ENCODE data around the gene PSTPIP2. TPM values are rescaled to one million over a fixed set of nuclear protein-coding genes. Genes with fewer than 3 reads are reported as not detected.

Gene PSTPIP2
- total RNA-seq, 1 donor from 2014 or later, result 4.5 TPM

- peaks cover 72% of the 10 kb centered on the region for H3K4me1 Mint-ChIP-seq (ENCODE audit: unreplicated experiment)
Measured at GRCh38 chr18:45958730-45959129, 113.3 kb downstream of the PSTPIP2 start.

DNA sequence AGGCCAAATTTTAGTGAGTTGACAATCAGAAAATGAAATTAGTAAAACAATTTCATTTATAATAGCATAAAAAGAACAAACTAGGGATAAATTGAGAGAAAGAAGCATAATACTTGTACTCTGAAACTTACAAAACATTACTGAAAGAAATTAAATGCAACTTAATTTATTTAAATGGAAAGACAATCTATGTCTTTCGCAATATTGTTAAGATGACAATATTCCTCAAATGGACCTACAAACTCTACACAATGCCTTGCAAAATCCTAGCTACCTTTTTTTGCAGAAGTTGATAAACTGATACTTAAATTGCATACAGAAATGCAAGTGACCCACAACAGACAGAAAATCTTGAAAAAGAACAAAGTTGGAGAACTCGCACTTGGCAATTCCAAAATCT, 114.0 kb downstream of the PSTPIP2 start:
- no peak for DNase-seq (ENCODE audit: extremely low spot score, unreplicated experiment)
- peaks cover 69% of the 10 kb centered on the region for H3K4me1 Mint-ChIP-seq (ENCODE audit: unreplicated experiment)
- peaks cover 32% of the 10 kb centered on the region for H3K36me3 Mint-ChIP-seq (ENCODE audit: unreplicated experiment)
- no peak overlapping the region for H3K4me3 Mint-ChIP-seq (ENCODE audit: unreplicated experiment)
- no peaks in the 10 kb centered on the region for H3K9me3 Mint-ChIP-seq (ENCODE audit: unreplicated experiment)
- TF ChIP-seq, protein P1, sequence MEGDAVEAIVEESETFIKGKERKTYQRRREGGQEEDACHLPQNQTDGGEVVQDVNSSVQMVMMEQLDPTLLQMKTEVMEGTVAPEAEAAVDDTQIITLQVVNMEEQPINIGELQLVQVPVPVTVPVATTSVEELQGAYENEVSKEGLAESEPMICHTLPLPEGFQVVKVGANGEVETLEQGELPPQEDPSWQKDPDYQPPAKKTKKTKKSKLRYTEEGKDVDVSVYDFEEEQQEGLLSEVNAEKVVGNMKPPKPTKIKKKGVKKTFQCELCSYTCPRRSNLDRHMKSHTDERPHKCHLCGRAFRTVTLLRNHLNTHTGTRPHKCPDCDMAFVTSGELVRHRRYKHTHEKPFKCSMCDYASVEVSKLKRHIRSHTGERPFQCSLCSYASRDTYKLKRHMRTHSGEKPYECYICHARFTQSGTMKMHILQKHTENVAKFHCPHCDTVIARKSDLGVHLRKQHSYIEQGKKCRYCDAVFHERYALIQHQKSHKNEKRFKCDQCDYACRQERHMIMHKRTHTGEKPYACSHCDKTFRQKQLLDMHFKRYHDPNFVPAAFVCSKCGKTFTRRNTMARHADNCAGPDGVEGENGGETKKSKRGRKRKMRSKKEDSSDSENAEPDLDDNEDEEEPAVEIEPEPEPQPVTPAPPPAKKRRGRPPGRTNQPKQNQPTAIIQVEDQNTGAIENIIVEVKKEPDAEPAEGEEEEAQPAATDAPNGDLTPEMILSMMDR (IDR thresholded peaks at IDR 0.05), result no peak
- no peak overlapping the region for H3K27ac Mint-ChIP-seq (ENCODE audit: unreplicated experiment)
- no peaks in the 10 kb centered on the region for H3K27me3 Mint-ChIP-seq (ENCODE audit: unreplicated experiment)

More at GRCh38 chr18:45958730-45959129, 113.3 kb downstream of the PSTPIP2 start:
- Mint-ChIP-seq H3K36me3 (ENCODE audit: unreplicated experiment) (peaks cover 27% of the 10 kb centered on the region), H3K9me3 (ENCODE audit: unreplicated experiment) (no peaks in the 10 kb centered on the region), H3K27ac (ENCODE audit: unreplicated experiment) (peak overlapping the region; percentile 24), H3K4me3 (ENCODE audit: unreplicated experiment) (no peak overlapping the region), H3K27me3 (ENCODE audit: unreplicated experiment) (no peaks in the 10 kb centered on the region)
- TF ChIP-seq, protein P1 (IDR thresholded peaks at IDR 0.05), result no peak
- no peak for DNase-seq (ENCODE audit: extremely low spot score, unreplicated experiment)

GRCh38 chr18:45957100-45957499, 115.0 kb downstream of the PSTPIP2 start:
- no peaks in the 10 kb centered on the region for H3K27me3 Mint-ChIP-seq (ENCODE audit: unreplicated experiment)
- H3K27ac Mint-ChIP-seq (ENCODE audit: unreplicated experiment), result peak overlapping the region; percentile 73
- H3K36me3 Mint-ChIP-seq (ENCODE audit: unreplicated experiment), result peaks cover 38% of the 10 kb centered on the region
- peaks cover 65% of the 10 kb centered on the region for H3K4me1 Mint-ChIP-seq (ENCODE audit: unreplicated experiment)
- TF ChIP-seq, protein P1 (IDR thresholded peaks at IDR 0.05), result no peak
- H3K9me3 Mint-ChIP-seq (ENCODE audit: unreplicated experiment), result no peaks in the 10 kb centered on the region
- H3K4me3 Mint-ChIP-seq (ENCODE audit: unreplicated experiment), result no peak overlapping the region
- DNase-seq (ENCODE audit: extremely low spot score, unreplicated experiment), result no peak

DNA sequence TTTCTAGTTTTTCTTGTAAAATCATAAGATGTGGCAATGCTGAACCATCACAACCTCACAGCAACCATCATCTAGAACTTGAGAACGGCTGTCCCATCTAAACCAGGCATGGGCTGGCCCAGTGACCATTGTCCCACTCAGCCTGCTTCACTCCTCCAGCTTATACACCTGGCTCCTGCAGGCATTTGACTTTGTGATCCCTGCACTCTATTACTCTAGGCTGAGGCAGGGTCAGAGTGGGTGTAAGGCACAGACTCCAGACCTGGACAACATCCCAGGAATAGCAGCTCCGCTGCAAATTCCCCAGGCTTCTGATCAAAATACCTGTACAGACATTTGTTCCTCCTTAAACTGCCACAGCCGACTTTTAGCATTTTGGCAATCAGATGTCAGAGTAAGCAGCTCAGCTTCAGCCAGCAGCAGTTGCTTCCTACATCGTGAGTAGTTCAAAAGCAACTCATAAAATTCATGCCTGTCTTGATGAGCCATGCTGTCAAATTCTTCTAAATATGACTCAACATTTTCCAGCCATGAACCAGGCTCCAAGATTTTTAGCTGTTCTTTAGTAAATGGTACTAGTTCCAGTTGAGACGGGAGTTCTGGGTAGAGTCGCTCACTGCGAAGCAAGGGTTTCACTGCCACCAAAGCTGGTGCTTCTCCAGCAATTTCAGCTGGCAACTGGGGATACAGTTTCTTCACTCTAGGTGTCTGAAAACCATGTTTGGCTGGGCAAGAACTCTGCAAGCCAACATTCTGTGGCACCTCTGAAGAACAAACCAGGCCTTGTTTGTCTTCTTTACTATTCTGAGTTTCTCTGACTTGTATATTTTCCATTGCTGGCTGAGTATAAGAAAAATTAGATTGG, 117.8 kb downstream of the PSTPIP2 start:
- no peaks in the 10 kb centered on the region for H3K9me3 Mint-ChIP-seq (ENCODE audit: unreplicated experiment)
- H3K36me3 Mint-ChIP-seq (ENCODE audit: unreplicated experiment), result peaks cover 57% of the 10 kb centered on the region
- H3K27ac Mint-ChIP-seq (ENCODE audit: unreplicated experiment), result peak overlapping the region; percentile 61
- no peaks in the 10 kb centered on the region for H3K27me3 Mint-ChIP-seq (ENCODE audit: unreplicated experiment)
- peaks cover 76% of the 10 kb centered on the region for H3K4me1 Mint-ChIP-seq (ENCODE audit: unreplicated experiment)
- no peak for DNase-seq (ENCODE audit: extremely low spot score, unreplicated experiment)
- H3K4me3 Mint-ChIP-seq (ENCODE audit: unreplicated experiment), result no peak overlapping the region
- TF ChIP-seq, protein P1 (IDR thresholded peaks at IDR 0.05), result no peak

DNA sequence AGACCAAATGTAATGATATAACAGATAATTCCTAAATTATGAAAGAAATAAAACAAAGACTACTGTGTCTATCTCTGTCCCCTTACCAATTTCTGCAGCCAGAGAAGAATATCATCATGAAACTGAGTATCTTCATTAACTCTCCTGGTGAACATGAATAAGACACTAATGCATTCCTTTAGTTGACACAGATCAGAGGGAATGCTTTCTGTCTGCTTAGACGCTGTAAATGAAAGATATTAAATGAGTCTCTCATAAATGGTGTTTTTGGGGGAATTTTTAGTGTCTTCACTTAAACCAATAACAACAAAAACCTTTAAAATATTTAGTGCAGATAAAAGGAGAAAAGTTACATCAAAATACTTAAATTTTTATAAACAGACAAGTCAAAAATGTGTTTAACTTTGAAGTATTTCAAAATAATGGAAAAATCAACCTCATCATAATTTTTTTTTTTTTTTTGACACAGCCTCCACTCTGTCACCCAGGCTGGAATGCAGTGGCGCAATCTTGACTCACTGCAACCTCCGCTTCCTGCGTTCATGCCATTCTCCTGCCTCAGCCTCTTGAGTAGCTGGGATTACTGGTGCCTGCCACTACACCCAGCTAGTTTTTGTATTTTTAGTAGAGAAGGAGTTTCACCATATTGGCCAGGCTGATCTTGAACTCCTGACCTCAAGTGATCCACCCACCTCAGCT, 120.9 kb downstream of the PSTPIP2 start:
- H3K4me3 Mint-ChIP-seq (ENCODE audit: unreplicated experiment), result no peak overlapping the region
- no peak for DNase-seq (ENCODE audit: extremely low spot score, unreplicated experiment)
- H3K36me3 Mint-ChIP-seq (ENCODE audit: unreplicated experiment), result peaks cover 82% of the 10 kb centered on the region
- H3K4me1 Mint-ChIP-seq (ENCODE audit: unreplicated experiment), result peaks cover 51% of the 10 kb centered on the region
- TF ChIP-seq, protein P1 (IDR thresholded peaks at IDR 0.05), result no peak
- H3K9me3 Mint-ChIP-seq (ENCODE audit: unreplicated experiment), result no peaks in the 10 kb centered on the region
- H3K27me3 Mint-ChIP-seq (ENCODE audit: unreplicated experiment), result no peaks in the 10 kb centered on the region
- peak overlapping the region; percentile 72 for H3K27ac Mint-ChIP-seq (ENCODE audit: unreplicated experiment)

All from osteocyte (in vitro differentiated cells).